Mesothelial cell of epicardium (in vitro differentiated cells): ENCODE data around the gene FRMD1. TPM values are rescaled to one million over a fixed set of nuclear protein-coding genes. Genes with fewer than 3 reads are reported as not detected.

Experiments
- DNase-seq, 2 experiments: peaks; one replicate each; pipeline ENCODE4 v3.0.0; 2021; ENCODE audit warnings: low spot score in 2 of 2; ENCODE audit not compliant: unreplicated experiment in 2 of 2
- H3K27ac Mint-ChIP-seq: 2 replicates; pipeline ENCODE4 v1.8.0; 2021; ENCODE audit warnings: mixed read lengths
- H3K27me3 Mint-ChIP-seq: 2 replicates; pipeline ENCODE4 v1.8.0; 2021; ENCODE audit warnings: low read depth, mixed read lengths
- H3K36me3 Mint-ChIP-seq: 2 replicates; pipeline ENCODE4 v1.8.0; 2021; ENCODE audit warnings: mixed read lengths
- H3K4me1 Mint-ChIP-seq: 2 replicates; pipeline ENCODE4 v1.8.0; 2021; ENCODE audit warnings: mixed read lengths
- H3K4me3 Mint-ChIP-seq: 2 replicates; pipeline ENCODE4 v1.8.0; 2021; ENCODE audit warnings: mild to moderate bottlenecking, moderate library complexity, mixed read lengths
- H3K9me3 Mint-ChIP-seq: 2 replicates; pipeline ENCODE4 v1.8.0; 2021; ENCODE audit warnings: mixed read lengths
- CTCF ChIP-seq: fragments of 200-600 bp; sonication (generic); IDR thresholded peaks from one replicate; pipeline ENCODE4 v1.5.0; 2021; ENCODE audit warnings: antibody characterized with exemption; ENCODE audit not compliant: unreplicated experiment
- total RNA-seq: library from RNA; stranded (reverse); gene quantifications from 3 replicates; pipeline ENCODE4 v1.2.1, GENCODE V29; 2021

The FRMD1 gene
- total RNA-seq, 1 donor from 2014 or later, result not detected

GRCh38 chr6:168056892-168057527, 22.0 kb downstream of the FRMD1 start:
- no peaks in the 10 kb centered on the region for H3K36me3 Mint-ChIP-seq
- no peak for TF ChIP-seq CTCF
- no peak for DNase-seq
- no peaks in the 10 kb centered on the region for H3K27me3 Mint-ChIP-seq
- peaks cover 4% of the 10 kb centered on the region for H3K4me1 Mint-ChIP-seq
- H3K9me3 Mint-ChIP-seq, result no peaks in the 10 kb centered on the region
- H3K27ac Mint-ChIP-seq, result no peak overlapping the region
- no peak overlapping the region for H3K4me3 Mint-ChIP-seq

- Mint-ChIP-seq H3K36me3 (no peaks in the 10 kb centered on the region), H3K4me1 (peaks cover 4% of the 10 kb centered on the region), H3K9me3 (no peaks in the 10 kb centered on the region), H3K4me3 (no peak overlapping the region), H3K27me3 (no peaks in the 10 kb centered on the region), H3K27ac (no peak overlapping the region)
- TF ChIP-seq CTCF, result no peak
- DNase-seq, result no peak
Observed at GRCh38 chr6:168055696-168056489, 23.1 kb downstream of the FRMD1 start.

- H3K27ac Mint-ChIP-seq, result no peak overlapping the region
- no peak overlapping the region for H3K4me3 Mint-ChIP-seq
- H3K4me1 Mint-ChIP-seq, result peaks cover 4% of the 10 kb centered on the region
- no peak for DNase-seq
- no peak for TF ChIP-seq CTCF
- no peaks in the 10 kb centered on the region for H3K27me3 Mint-ChIP-seq
- no peaks in the 10 kb centered on the region for H3K9me3 Mint-ChIP-seq
- H3K36me3 Mint-ChIP-seq, result no peaks in the 10 kb centered on the region
Observed at GRCh38 chr6:168054765-168055560, 24.0 kb downstream of the FRMD1 start.

- Mint-ChIP-seq H3K4me3 (no peak overlapping the region), H3K27ac (no peak overlapping the region), H3K9me3 (no peaks in the 10 kb centered on the region), H3K36me3 (no peaks in the 10 kb centered on the region), H3K4me1 (peaks cover 6% of the 10 kb centered on the region), H3K27me3 (no peaks in the 10 kb centered on the region)
- TF ChIP-seq CTCF, result no peak
- DNase-seq, result no peak
Observed at GRCh38 chr6:168053957-168054471, 25.0 kb downstream of the FRMD1 start.

GRCh38 chr6:168053086-168053956, 25.7 kb downstream of the FRMD1 start:
- Mint-ChIP-seq H3K27me3 (no peaks in the 10 kb centered on the region), H3K27ac (no peak overlapping the region), H3K9me3 (no peaks in the 10 kb centered on the region), H3K36me3 (no peaks in the 10 kb centered on the region), H3K4me3 (no peak overlapping the region), H3K4me1 (peaks cover 6% of the 10 kb centered on the region)
- no peak for DNase-seq
- TF ChIP-seq CTCF, result no peak
